Lower lobe of right lung (tissue), 2 donors: ENCODE results near the gene ALAD. TPM values are rescaled to one million over a fixed set of nuclear protein-coding genes. Genes with fewer than 3 reads are reported as not detected.
A peak's percentile ranks its signal among the peaks of the same experiment; 100 is the strongest.

ENCODE experiments used
- ATAC-seq, 2 donors: fragments of 200-7000 bp; cut with Tn5 transposase; one replicate each; pipeline ENCODE4 v1.9.1; 2020 to 2022; ENCODE audit warnings: mild to moderate bottlenecking in 2 of 2, moderate library complexity in 2 of 2
- DNase-seq: peaks from one replicate; pipeline ENCODE4 v3.0.0-alpha.2; 2020
- H3K27ac ChIP-seq: fragments of 200-600 bp; one replicate; pipeline ENCODE4 v1.8.0; 2022
- H3K27me3 ChIP-seq: fragments of 200-600 bp; one replicate; pipeline ENCODE4 v1.8.0; 2022; ENCODE audit warnings: low read depth
- H3K36me3 ChIP-seq: fragments of 200-600 bp; one replicate; pipeline ENCODE4 v1.8.0; 2022; ENCODE audit warnings: mild to moderate bottlenecking
- H3K4me1 ChIP-seq: fragments of 200-600 bp; one replicate; pipeline ENCODE4 v1.8.0; 2022
- H3K4me3 ChIP-seq: fragments of 200-600 bp; one replicate; pipeline ENCODE4 v1.8.0; 2022; ENCODE audit warnings: mild to moderate bottlenecking
- H3K9me3 ChIP-seq: fragments of 200-600 bp; one replicate; pipeline ENCODE4 v1.8.0; 2022
- intact Hi-C: fragments of 100-400 bp; cut with DNase I; formaldehyde crosslinking; loops from one replicate; pipeline ENCODE4 v1.11.0; 2022
- total RNA-seq: library from RNA; stranded (reverse); fragmentation: NEBNext Ultra II Directional; extraction: Animal tissue kit (Norgen Biotek cat#: 25700); gene quantifications from one replicate; pipeline ENCODE4 v1.2.1, GENCODE V29; 2021
- TF ChIP-seq, protein P1 (sequence below): fragments of 200-600 bp; IDR thresholded peaks from one replicate; pipeline ENCODE4 v1.8.0; 2022; ENCODE audit warnings: antibody characterized with exemption, mild to moderate bottlenecking
- donor health status: DM: no; HTN: yes; CAD: no; lungs with severe emphysema.

The ALAD gene
- total RNA-seq, 1 donor from 2014 or later: 32.7 TPM

DNA sequence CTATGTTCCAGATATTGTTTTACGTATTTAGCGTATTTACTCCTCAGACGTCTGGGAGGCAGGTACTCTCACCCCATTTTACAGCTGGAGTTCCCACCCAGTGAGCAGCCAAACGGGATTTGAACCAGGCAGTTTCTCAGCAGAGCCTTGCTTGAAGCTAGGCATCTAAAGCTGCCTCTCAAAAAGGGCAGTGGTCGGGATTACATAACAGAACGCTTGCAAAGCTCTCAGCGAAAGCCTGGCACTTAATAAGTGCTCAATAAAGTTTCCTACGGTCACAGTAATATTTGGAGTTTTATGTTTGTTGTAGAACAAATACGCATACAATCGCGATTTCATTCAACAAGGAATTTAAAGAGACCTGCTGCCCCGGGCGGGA lies 52.0 kb downstream of the ALAD start:
- ATAC-seq: peak in 1 of 2 donors; percentile 16
- H3K4me3 ChIP-seq: peak overlapping the region; percentile 66
- H3K36me3 ChIP-seq: no peaks in the 10 kb centered on the region
- TF ChIP-seq, protein P1, sequence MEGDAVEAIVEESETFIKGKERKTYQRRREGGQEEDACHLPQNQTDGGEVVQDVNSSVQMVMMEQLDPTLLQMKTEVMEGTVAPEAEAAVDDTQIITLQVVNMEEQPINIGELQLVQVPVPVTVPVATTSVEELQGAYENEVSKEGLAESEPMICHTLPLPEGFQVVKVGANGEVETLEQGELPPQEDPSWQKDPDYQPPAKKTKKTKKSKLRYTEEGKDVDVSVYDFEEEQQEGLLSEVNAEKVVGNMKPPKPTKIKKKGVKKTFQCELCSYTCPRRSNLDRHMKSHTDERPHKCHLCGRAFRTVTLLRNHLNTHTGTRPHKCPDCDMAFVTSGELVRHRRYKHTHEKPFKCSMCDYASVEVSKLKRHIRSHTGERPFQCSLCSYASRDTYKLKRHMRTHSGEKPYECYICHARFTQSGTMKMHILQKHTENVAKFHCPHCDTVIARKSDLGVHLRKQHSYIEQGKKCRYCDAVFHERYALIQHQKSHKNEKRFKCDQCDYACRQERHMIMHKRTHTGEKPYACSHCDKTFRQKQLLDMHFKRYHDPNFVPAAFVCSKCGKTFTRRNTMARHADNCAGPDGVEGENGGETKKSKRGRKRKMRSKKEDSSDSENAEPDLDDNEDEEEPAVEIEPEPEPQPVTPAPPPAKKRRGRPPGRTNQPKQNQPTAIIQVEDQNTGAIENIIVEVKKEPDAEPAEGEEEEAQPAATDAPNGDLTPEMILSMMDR: no peak
- DNase-seq: no peak
- H3K9me3 ChIP-seq: no peaks in the 10 kb centered on the region
- H3K27me3 ChIP-seq: peaks cover 19% of the 10 kb centered on the region
- H3K4me1 ChIP-seq: peaks cover 15% of the 10 kb centered on the region
- intact Hi-C loops: no loop called here
- no peak overlapping the region for H3K27ac ChIP-seq

GRCh38 chr9:113348437-113348836 lies 52.6 kb downstream of the ALAD start:
- H3K27ac ChIP-seq: no peak overlapping the region
- ATAC-seq: no peak
- intact Hi-C loops: no loop called here
- peaks cover 19% of the 10 kb centered on the region for H3K27me3 ChIP-seq
- no peak for DNase-seq
- TF ChIP-seq, protein P1: no peak
- H3K9me3 ChIP-seq: no peaks in the 10 kb centered on the region
- H3K36me3 ChIP-seq: no peaks in the 10 kb centered on the region
- H3K4me1 ChIP-seq: peaks cover 20% of the 10 kb centered on the region
- no peak overlapping the region for H3K4me3 ChIP-seq

- ATAC-seq: no peak
- H3K27ac ChIP-seq: no peak overlapping the region
Measured at GRCh38 chr9:113345671-113346070, 55.4 kb downstream of the ALAD start.

DNA sequence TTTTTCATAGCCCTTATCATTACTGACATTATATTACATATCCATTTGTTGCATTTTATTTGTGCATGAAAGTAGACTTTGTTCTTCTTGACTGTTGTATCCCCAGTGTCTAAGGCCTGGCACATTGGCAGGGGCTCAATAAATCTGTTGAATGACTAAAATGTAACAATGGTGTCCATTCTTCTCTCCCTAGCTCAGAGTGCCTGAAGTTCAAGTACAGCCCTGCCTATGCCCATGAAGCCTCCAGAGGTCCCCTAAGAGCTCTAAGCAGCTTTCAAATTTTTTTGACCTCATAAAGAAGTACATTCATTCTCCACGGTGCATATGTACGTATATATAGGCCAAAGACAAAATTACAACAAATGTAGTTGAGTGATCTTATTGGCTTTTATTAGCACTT lies 55.9 kb downstream of the ALAD start:
- H3K27ac ChIP-seq: no peak overlapping the region
- DNase-seq (no peak), ATAC-seq (no peak)
- intact Hi-C loops: no loop called here
- no peak overlapping the region for H3K4me3 ChIP-seq
- TF ChIP-seq, protein P1: no peak
- no peaks in the 10 kb centered on the region for H3K9me3 ChIP-seq
- peaks cover 3% of the 10 kb centered on the region for H3K27me3 ChIP-seq
- H3K4me1 ChIP-seq: peaks cover 20% of the 10 kb centered on the region
- H3K36me3 ChIP-seq: no peaks in the 10 kb centered on the region

More at GRCh38 chr9:113345671-113346070, 55.4 kb downstream of the ALAD start:
- Histone ChIP-seq H3K4me3 (no peak overlapping the region), H3K27me3 (peaks cover 8% of the 10 kb centered on the region), H3K36me3 (no peaks in the 10 kb centered on the region), H3K9me3 (no peaks in the 10 kb centered on the region), H3K4me1 (peaks cover 20% of the 10 kb centered on the region)
- intact Hi-C loops: no loop called here
- TF ChIP-seq, protein P1: no peak
- no peak for DNase-seq

DNA sequence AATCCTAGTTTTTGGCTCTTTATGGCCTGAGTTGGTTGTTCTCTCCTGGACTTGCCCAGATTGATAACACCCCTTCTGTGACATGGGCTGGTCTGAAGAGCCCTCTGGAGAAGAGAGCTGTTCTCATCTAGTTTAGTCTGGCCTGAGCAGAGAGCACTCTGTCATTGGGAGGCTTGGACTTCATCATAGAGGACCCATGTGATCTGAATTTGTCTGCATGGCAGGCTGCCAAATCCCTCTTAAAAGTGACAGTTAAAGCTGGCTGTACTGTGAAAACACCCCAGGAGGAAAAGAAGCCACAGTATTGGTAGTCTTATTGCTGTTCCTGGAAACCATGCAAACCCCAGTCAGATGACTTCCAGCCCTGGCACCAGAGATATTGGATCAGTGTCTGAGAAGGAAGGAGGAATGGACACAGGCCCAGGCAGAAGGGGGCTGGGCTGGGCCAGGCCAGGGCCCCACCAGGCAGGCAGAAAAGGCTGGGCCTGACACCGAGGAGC lies 57.3 kb downstream of the ALAD start:
- no peaks in the 10 kb centered on the region for H3K9me3 ChIP-seq
- TF ChIP-seq, protein P1: no peak
- H3K27me3 ChIP-seq: no peaks in the 10 kb centered on the region
- H3K36me3 ChIP-seq: no peaks in the 10 kb centered on the region
- intact Hi-C loops: no loop called here
- peak overlapping the region; percentile 67 for H3K27ac ChIP-seq
- ATAC-seq (peak; percentile 57 to 83), DNase-seq (peak; percentile 58)
- no peak overlapping the region for H3K4me3 ChIP-seq
- peaks cover 22% of the 10 kb centered on the region for H3K4me1 ChIP-seq
